GM13976 (cell line): ENCODE data around the gene POLR2J.
A peak's percentile ranks its signal among the peaks of the same experiment; 100 is the strongest.
"Not testable (repeated sequence)": the region's sequence is repeated elsewhere in the genome, so short reads cannot be mapped to it uniquely, and the experiment has no call there.

Experiments
- DNase-seq: peaks from one replicate; pipeline ENCODE4 v3.0.0; 2012; ENCODE audit warnings: low spot score
- CTCF ChIP-seq: IDR thresholded peaks from 2 replicates; pipeline ENCODE4 v1.5.1; 2012; ENCODE audit warnings: borderline replicate concordance, mild to moderate bottlenecking; ENCODE audit not compliant: insufficient read depth; ENCODE audit errors: extremely low read depth, missing control alignments, control extremely low read depth
- in situ Hi-C: fragments of 300-500 bp; cut with MboI; formaldehyde crosslinking; loops from one replicate; pipeline ENCODE4 v1.12.0; 2022; ENCODE audit warnings: low sequenced_read_pairs, mixed read lengths, inconsistent platforms; ENCODE audit not compliant: unreplicated experiment

POLR2J gene

DNA sequence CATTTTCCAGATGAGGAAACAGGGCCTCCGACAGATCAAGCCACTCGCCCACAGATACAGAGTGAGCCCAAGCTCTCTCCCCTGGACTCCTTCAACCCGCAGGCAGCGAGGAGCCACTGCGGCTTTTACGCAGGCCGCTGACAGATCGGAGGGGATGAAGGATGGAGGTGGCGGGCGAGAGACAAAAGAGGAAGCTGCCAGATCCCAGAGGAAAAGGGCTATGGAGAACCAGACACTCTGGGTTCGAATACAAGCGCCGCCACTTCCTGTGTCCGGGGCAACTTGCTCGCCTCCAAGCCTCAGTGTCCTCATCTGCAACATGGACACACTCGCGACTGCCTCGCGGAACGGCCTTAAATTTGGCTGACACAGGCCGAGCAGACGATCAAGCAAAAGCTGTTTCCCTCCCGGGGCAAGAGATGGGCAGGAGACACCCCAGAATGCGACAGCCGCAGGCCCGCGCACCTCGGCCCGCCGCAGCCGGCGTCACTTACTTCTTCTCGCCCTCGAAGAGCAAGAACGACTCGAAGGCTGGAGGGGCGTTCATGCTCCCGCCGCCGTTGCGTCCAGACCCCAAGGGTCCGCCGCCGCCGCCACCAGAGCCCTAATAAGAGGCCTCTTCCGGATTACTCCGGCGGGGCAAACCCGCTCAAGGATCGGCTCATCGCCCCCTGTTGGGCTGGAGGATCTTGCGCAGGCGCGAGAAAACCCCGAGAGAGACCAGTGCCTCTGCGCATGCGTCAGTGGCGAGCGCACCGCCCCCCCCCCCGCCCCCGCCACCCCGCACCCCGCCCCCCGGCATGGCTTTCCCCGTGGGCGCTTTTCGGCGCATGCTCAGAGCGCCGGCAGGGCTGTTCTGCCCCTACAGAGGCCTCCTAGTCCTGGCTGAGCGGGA lies at the start of gene POLR2J:
Gene POLR2J, minus strand, starts transcription at position 609 of the 895 bp plus-strand sequence. Its CDS starts 62 bp downstream, at position 547.
- peak; percentile 39 for TF ChIP-seq CTCF
- in situ Hi-C loops, DNase-seq: not testable (repeated sequence)

DNA sequence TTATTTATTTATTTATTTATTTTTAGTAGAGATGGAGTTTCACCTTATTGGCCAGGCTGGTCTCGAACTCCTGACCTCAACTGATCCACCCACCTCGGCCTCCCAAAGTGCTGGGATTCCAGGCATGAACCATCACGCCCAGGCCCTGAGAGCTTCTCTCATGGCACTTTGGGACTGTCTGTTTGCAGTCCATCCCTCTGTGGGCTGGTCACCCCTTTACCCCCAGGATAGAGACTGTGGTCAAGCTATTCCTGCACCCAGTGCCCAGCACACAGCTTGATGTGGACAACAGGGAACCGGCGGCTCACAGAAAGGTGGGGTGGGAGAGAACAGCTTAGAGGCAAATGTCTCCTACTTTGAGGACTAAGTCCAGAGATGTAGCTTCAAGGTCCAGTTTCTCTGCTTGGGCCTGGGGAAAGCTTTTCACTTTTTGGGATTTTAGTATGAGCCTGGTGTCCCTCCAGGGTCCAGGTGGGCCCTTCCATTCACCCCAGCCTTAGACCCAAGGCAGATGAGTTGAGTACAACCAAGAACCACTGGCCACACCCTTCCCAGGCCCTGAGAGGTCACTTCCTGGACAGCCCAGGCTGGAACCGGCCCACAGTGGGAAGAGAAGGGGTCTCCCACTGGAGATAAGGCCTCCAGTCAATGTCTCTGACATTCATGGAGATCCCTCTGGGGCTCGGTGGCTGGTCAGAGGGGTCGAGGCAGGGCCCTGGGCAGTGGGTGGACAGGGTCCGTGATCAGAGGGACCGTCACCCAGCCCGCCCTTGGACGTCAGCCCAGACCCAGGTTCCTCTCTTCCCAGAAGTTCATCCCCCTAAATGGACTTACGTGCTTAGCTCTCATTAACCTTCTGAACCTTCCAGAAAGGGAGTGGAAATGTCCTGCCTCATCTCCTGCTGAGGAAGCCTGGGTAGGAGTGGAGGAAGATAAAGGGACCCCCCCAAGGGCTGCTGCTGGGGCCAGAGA lies 49.4 kb upstream of the POLR2J start:
- in situ Hi-C loops, DNase-seq: not testable (repeated sequence)

DNA sequence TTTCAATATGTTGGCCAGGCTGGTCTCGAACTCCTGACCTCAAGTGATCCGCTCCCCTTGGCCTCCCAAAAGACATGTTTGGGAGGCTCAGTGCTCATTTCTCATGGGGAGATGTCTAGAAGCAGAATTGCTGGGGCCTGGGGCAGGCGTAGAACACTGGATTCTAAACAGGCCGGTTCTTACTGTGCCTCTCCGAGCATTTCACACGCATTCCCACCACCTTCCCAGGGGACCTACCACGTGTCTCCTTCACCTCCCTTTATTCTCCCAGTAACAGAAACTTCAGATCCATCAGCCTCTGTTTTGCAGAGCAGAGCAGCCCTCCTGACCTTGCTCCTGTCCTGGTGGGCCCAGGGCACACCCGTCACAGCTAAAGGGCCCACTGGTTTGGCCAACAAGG lies 48.5 kb upstream of the POLR2J start:
- in situ Hi-C loops, DNase-seq: not testable (repeated sequence)

GRCh38 chr7:102524803-102525202 lies 46.1 kb upstream of the POLR2J start:
- in situ Hi-C loops, DNase-seq: not testable (repeated sequence)

- DNase-seq, in situ Hi-C loops: not testable (repeated sequence)
Measured at GRCh38 chr7:102520797-102521196, 42.1 kb upstream of the POLR2J start.

GRCh38 chr7:102517550-102518147 lies 38.9 kb upstream of the POLR2J start, which contains the start of gene RASA4B:
RASA4B (minus strand) TSS chr7:102517777; CDS start chr7:102517710, 67 bp downstream.
- DNase-seq, in situ Hi-C loops: not testable (repeated sequence)

GRCh38 chr7:102516951-102517350 lies 38.2 kb upstream of the POLR2J start:
- in situ Hi-C loops, DNase-seq: not testable (repeated sequence)

- in situ Hi-C loops, DNase-seq: not testable (repeated sequence)
Measured at GRCh38 chr7:102515889-102516288, 37.2 kb upstream of the POLR2J start.

DNA sequence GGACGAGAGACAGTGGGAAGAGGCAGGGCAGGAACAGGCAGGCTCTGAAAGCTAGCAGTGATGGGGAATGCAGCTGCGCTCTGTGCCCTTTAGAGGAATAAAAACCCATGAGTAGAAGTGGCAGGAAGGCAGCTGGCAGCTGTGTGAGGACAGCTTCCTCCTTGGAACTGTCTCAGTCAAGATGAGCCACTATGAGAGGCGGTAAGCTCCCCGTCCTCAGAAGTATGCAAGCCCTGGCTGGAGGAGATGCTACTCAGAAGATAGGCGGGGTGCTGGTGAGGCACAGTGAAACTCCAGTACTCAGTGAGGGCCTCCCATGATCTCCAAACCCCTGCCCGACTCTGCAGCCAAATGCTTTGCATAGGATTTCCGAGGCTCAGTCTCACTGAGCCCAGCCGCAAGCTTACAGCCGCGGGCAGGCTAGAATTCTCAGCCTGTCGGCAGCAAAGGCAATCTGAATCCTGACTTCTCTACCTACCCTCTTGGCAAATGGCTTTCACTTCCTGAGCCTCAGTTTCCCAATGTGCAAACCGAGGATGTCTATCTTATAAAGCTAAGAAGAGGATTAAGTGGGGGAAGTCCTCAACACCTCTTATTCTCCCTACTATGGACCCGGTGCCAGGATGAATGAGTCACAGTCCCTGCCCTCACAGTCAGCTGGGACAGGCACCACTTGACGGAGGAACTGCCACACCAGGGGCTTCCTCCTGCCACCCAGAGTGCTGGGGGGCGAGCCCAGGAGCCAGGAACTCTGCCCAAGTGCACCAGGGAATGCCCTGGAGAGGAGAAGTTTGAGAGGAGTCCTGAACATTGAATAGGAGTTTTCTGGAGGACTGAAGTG lies 36.4 kb upstream of the POLR2J start:
- DNase-seq, in situ Hi-C loops: not testable (repeated sequence)

- in situ Hi-C loops, DNase-seq: not testable (repeated sequence)
Measured at GRCh38 chr7:102512642-102513221, 34.0 kb upstream of the POLR2J start.

DNA sequence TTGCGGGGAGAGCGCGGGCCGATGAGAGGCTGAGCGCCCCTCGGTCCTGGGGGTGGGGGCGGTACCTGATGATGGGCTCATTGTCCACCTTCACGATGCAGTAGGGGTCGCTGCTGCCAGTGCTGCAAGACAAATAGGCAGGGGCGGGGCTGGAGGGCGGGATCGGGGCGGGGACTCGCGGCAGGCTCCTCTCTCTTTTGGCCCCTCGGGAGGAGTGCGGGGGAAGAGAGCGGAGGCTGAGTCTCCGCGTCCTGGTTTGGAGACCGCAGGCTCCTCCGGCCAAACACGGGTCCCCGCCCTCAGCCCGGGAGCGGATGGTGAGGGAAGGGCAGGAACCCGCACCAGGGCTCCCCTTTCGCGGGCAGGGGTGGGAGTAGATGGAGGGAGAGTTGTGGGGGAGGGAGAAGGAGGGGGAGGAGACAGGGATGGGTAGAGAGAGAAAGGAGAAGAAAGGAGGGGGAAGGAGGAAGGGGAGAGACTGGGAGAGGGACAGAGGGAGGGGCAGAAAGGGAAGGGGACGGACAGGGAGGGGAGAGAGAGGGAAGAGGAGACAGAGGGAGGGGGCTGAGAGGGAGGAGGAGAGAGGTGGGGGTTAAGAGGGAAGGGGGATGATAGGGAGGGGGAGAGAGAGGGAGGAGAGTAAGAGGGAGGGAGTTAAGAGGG lies 33.3 kb upstream of the POLR2J start:
- in situ Hi-C loops, DNase-seq: not testable (repeated sequence)

DNA sequence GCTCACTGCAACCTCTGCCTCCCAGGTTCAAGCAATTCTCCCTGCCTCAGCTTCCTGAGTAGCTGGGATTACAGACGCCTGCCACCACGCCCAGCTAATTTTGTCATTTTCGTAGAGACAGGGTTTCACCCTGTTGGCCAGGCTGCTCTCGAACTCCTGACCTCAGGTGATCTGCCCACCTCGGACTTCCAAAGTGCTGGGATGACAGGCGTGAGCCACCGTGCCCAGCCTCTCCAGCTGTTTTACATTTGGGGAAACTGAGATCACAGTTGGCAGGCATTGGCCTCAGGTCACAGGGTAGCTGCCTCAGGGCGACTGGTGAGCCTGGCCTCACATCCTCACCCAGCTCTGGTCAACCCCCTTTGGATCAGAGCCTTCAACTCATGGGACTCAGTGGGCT lies 31.9 kb upstream of the POLR2J start:
- DNase-seq, in situ Hi-C loops: not testable (repeated sequence)

GRCh38 chr7:102507410-102508088 lies 28.8 kb upstream of the POLR2J start:
- in situ Hi-C loops, DNase-seq: not testable (repeated sequence)

DNA sequence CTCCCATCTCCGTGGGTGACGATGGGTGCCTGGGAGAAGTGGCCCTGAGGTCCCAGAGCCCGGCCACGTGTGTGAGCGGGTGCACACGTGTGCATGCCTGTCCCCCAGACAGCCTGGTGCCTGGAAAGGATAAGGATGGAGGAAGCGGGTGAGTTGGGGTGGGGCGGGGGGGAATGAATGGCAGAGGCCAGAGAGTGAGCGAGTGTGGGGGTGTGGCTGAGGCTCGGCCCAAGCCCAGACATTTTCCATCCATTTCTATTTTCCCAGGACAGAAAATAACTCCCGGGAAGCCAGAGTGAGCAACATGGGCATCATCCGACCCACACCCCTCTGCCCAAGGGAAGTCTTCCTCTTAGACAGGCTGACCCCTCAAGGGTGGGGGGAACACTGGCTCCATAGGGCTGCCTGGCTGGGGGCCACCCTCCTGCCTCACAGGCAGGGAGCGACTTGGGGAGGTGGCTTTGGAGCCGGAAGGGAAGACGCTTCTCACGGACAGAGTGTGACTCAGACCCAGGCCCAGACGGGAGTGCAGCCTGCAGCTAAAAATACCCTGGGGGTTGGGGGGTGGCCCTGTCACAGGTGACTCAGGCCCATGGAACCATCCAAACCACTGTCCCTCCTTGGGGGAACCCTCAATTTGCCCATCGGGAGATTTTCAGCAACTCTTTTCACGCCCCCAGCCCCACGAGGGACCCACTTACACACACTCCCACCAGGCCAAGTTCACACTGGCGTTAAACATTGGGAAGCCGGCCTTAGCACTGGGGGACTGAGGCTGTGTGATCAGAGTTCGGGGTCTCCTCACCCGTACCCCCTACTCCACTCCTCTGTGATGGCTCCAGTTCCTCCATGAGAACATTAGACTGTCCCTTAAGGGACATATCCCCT lies 26.8 kb upstream of the POLR2J start:
- in situ Hi-C loops: not testable (repeated sequence)

More for the DNA sequence above, 26.8 kb upstream of the POLR2J start:
- DNase-seq: not testable (repeated sequence)
